HL-60 (cell line): ENCODE results near the gene DNAI7.

ENCODE experiments used
- POLR2AphosphoS5 ChIP-seq: IDR thresholded peaks from 2 replicates; pipeline ENCODE4 v1.6.1; 2012; ENCODE audit warnings: low read depth
- REST ChIP-seq: IDR thresholded peaks from 2 replicates; pipeline ENCODE4 v1.6.1; 2012; ENCODE audit warnings: low read depth; ENCODE audit not compliant: insufficient replicate concordance
- TF ChIP-seq, protein P1 (sequence below): IDR thresholded peaks from one replicate; pipeline ENCODE4 v1.5.1; 2011; ENCODE audit warnings: low read length, control low read depth, inconsistent platforms; ENCODE audit not compliant: insufficient read depth

DNA sequence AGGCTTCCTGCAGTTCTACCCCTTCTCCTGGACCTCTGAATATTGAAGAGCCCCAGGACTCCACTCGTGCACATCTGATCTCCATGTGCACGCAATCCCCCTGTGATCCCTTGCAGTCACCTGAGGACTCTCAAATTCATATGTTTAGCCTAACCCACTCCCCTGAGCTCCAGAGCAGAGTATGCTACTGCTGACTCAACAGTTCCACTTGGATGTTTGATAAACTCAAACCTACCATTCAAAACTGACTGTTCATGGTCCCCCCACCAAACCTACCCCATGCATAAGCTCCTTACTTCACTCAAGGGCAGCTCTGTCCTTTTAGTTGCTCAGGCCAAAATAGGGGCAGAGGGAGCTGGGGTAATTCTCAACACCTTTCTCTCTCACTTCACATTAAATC lies 96.0 kb downstream of the DNAI7 start:
- TF ChIP-seq POLR2AphosphoS5 (no peak), REST (no peak)
- TF ChIP-seq, protein P1, sequence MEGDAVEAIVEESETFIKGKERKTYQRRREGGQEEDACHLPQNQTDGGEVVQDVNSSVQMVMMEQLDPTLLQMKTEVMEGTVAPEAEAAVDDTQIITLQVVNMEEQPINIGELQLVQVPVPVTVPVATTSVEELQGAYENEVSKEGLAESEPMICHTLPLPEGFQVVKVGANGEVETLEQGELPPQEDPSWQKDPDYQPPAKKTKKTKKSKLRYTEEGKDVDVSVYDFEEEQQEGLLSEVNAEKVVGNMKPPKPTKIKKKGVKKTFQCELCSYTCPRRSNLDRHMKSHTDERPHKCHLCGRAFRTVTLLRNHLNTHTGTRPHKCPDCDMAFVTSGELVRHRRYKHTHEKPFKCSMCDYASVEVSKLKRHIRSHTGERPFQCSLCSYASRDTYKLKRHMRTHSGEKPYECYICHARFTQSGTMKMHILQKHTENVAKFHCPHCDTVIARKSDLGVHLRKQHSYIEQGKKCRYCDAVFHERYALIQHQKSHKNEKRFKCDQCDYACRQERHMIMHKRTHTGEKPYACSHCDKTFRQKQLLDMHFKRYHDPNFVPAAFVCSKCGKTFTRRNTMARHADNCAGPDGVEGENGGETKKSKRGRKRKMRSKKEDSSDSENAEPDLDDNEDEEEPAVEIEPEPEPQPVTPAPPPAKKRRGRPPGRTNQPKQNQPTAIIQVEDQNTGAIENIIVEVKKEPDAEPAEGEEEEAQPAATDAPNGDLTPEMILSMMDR, result no peak
